Gastrocnemius medialis (tissue), 4 donors: ENCODE results near the gene ADRA1B.
"Not testable (repeated sequence)": the region's sequence is repeated elsewhere in the genome, so short reads cannot be mapped to it uniquely, and the experiment has no call there.

Experiments
- POLR2A ChIP-seq, 2 donors: fragments of 450-650 bp; IDR thresholded peaks; one replicate each; pipeline ENCODE4 v1.6.1; 2017; ENCODE audit warnings: antibody characterized with exemption in 2 of 2, mild to moderate bottlenecking in 2 of 2, moderate library complexity in 2 of 2
- TF ChIP-seq, protein P1 (sequence below), 5 experiments: fragments of 450-650 bp in 3 of 5; fragments of 200-600 bp in 2 of 5; sonication (generic) in 2 of 5; IDR thresholded peaks in 4 of 5; conservative IDR thresholded peaks in 1 of 5; 1 replicate in 4 of 5; 2 replicates in 1 of 5; pipeline ENCODE4 v1.5.1; 2016 to 2019; ENCODE audit warnings: antibody characterized with exemption in 5 of 5, mild to moderate bottlenecking in 3 of 5, moderate library complexity in 3 of 5

DNA sequence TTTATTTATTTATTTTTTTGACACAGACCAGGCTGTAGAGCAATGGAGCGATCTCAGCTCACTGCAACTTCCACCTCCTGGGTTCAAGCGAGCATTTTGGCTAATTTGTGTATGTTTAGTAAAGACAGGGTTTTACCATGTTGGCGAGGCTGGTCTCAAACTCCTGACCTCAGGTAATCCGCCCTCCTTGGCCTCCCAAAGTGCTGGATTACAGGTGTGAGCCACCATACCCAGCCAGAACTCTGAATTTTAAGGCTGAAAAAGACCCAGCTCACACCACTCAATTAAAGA is 49.5 kb downstream of the ADRA1B start:
- TF ChIP-seq, protein P1, sequence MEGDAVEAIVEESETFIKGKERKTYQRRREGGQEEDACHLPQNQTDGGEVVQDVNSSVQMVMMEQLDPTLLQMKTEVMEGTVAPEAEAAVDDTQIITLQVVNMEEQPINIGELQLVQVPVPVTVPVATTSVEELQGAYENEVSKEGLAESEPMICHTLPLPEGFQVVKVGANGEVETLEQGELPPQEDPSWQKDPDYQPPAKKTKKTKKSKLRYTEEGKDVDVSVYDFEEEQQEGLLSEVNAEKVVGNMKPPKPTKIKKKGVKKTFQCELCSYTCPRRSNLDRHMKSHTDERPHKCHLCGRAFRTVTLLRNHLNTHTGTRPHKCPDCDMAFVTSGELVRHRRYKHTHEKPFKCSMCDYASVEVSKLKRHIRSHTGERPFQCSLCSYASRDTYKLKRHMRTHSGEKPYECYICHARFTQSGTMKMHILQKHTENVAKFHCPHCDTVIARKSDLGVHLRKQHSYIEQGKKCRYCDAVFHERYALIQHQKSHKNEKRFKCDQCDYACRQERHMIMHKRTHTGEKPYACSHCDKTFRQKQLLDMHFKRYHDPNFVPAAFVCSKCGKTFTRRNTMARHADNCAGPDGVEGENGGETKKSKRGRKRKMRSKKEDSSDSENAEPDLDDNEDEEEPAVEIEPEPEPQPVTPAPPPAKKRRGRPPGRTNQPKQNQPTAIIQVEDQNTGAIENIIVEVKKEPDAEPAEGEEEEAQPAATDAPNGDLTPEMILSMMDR (IDR thresholded peaks at IDR 0.05 in 4 of 5, conservative IDR thresholded peaks at IDR 0.05 in 1 of 5) = not testable (repeated sequence)
- not testable (repeated sequence) for TF ChIP-seq POLR2A (IDR thresholded peaks at IDR 0.05)
